ENCODE data around the gene BMAL2.

DNA sequence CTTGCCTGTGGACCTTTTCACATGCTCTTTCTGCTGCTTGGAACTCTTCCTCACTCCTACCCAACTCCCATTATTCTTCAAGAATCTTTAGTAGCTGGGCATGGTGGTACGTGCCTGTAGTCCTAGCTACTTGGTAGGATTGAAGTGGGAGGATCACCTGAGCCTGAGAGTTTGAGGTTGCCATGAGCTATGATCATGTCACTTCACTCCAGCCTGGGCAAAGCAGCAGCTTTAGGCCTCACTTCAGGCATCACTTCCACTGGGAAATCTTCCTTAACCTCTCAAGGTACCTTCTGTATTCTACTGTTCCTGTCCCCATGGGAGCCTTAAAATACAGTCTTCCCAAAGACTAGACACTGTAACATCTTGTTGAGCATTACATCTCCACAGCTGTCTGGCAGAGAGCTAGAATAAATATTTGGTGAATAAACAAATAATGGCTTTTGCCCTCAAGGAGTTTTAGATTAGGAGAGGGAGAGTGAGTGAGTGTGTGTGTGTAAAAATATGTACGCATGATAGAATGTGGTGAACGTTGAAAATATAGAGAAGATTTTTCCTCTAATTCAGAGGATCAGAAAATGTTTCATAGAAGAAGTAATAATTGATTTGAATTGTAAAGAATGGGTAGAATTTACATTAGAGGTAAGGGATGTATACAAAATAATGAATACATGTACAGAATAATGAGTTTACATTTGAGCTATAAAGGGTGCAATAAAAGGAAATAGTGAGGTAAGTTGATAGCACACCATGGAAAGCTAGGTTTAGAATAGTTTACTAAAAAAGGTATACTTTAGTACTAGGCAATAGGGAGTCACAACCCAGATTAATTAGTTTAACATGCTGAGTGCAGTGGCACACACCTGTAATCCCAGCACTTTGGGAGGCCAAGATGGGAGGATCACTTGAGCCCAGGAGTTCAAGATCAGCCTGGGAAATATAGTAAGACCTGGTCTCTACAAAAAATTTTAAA lies 29.2 kb upstream of the BMAL2 start:
- TF ChIP-seq CTCF (IDR thresholded peaks at IDR 0.05): no peak
- TF ChIP-seq RFX5 (IDR thresholded peaks at IDR 0.05): no peak
- no peak for TF ChIP-seq EP300 (IDR thresholded peaks at IDR 0.05)
- no peak for TF ChIP-seq SREBF2 (IDR thresholded peaks at IDR 0.05)
- no peak for TF ChIP-seq ZNF302 (CRISPR knock-in tag; IDR thresholded peaks at IDR 0.05)
- TF ChIP-seq POLR2A (IDR thresholded peaks at IDR 0.05; ENCODE audit: low read length): no peak
- TF ChIP-seq POLR2AphosphoS2 (conservative IDR thresholded peaks at IDR 0.05; ENCODE audit: low read length): no peak
